ENCODE measurements around the gene ENTPD2.

- no peak for TF ChIP-seq CTCF (IDR thresholded peaks at IDR 0.05)
- no peak for TF ChIP-seq EZH2 (IDR thresholded peaks at IDR 0.05; ENCODE audit: borderline replicate concordance, insufficient read depth, low read depth, low read length, poor library complexity, severe bottlenecking)
Measured at GRCh38 chr9:137037035-137037434, 16.8 kb downstream of the ENTPD2 start.
